HCT116 (cell line): ENCODE data around the gene S100A13. TPM values are rescaled to one million over a fixed set of nuclear protein-coding genes. Genes with fewer than 3 reads are reported as not detected.

Source experiments
- ATAC-seq: fragments of 200-7000 bp; cut with Tn5 transposase; 2 replicates; pipeline ENCODE4 v1.9.1; 2020; ENCODE audit warnings: mild to moderate bottlenecking, moderate library complexity
- BruUV-seq: library from RNA; stranded (reverse); fragments of 400-500 nt; replicated peaks from 2 replicates; lab custom pipeline; 2021; lab: Mats Ljungman, UMichigan
- CTCF ChIA-PET: fragments of 300-600 bp; sonication (Branson Sonifier 250); formaldehyde crosslinking; loops from one replicate; lab custom pipeline; 2021; ENCODE audit warnings: antibody characterized with exemption; lab: Charles Lee
- POLR2A ChIA-PET: fragments of 300-600, 350-600 bp; sonication (Branson Sonifier 250); formaldehyde crosslinking; loops from one replicate; lab custom pipeline; 2021; ENCODE audit warnings: antibody characterized with exemption; lab: Charles Lee
- RAD21 ChIA-PET, 2 experiments: fragments of 300-600 bp; sonication (Branson Sonifier 250); formaldehyde crosslinking; loops; one replicate each; lab custom pipeline; 2023; ENCODE audit warnings: low total read pairs in 2 of 2; ENCODE audit not compliant: uncharacterized antibody in 2 of 2, unreplicated experiment in 2 of 2, low non-redundant PET in 1 of 2; lab: Charles Lee
- DNase-seq: peaks from one replicate; pipeline ENCODE4 v3.0.0-alpha.2; 2010; ENCODE audit warnings: low read depth, low spot score
- H2AFZ ChIP-seq: fragments of 200-600 bp; shearing (Covaris generic), sonication (generic); 2 replicates; pipeline ENCODE4 v1.6.1; 2017; ENCODE audit warnings: low read depth, mixed run types, mixed read lengths, antibody characterized with exemption, low read length; ENCODE audit not compliant: poor library complexity, severe bottlenecking
- H3K27ac ChIP-seq: 2 replicates; pipeline ENCODE4 v1.5.1; 2012; ENCODE audit warnings: low read depth, low read length
- H3K27me3 ChIP-seq: fragments of 200-600 bp; sonication (generic); 2 replicates; pipeline ENCODE4 v1.6.1; 2016; ENCODE audit warnings: mixed run types, low read length, mixed read lengths; ENCODE audit not compliant: insufficient read depth
- H3K36me3 ChIP-seq, 2 experiments: fragments of 200-500 bp in 1 of 2; fragments of 200-600 bp in 1 of 2; sonication (Bioruptor generic) in 1 of 2; sonication (generic) in 1 of 2; 2 replicates each; pipeline versions ENCODE4 v1.5.1 to v1.6.1; 2014 to 2016; ENCODE audit warnings: low read length in 2 of 2, inconsistent platforms in 1 of 2, mixed read lengths in 1 of 2, mixed run types in 1 of 2; ENCODE audit not compliant: insufficient read depth in 2 of 2, control insufficient read depth in 1 of 2
- H3K4me1 ChIP-seq, 2 experiments: fragments of 200-600 bp in 1 of 2; sonication (generic) in 1 of 2; 2 replicates each; pipeline versions ENCODE4 v1.5.1 to v1.6.1; 2012 to 2017; ENCODE audit warnings: low read length in 2 of 2, inconsistent platforms in 1 of 2, mild to moderate bottlenecking in 1 of 2, mixed read lengths in 1 of 2, mixed run types in 1 of 2, moderate library complexity in 1 of 2; ENCODE audit not compliant: insufficient read depth in 2 of 2, control insufficient read depth in 1 of 2
- H3K4me2 ChIP-seq: fragments of 200-600 bp; sonication (generic); 2 replicates; pipeline ENCODE4 v1.6.1; 2017; ENCODE audit warnings: mixed run types, low read length, mixed read lengths
- H3K4me3 ChIP-seq, 2 experiments: fragments of 200-600 bp in 1 of 2; sonication (generic) in 1 of 2; replicated peaks in 1 of 2; 2 replicates each; pipeline ENCODE4 v1.5.1; 2011 to 2016; ENCODE audit warnings: low read length in 2 of 2, control low read depth in 1 of 2, low read depth in 1 of 2, mild to moderate bottlenecking in 1 of 2, mixed read lengths in 1 of 2, mixed run types in 1 of 2
- H3K79me2 ChIP-seq: fragments of 200-600 bp; sonication (generic); 2 replicates; pipeline ENCODE4 v1.6.1; 2017; ENCODE audit warnings: mild to moderate bottlenecking, mixed run types, low read length, moderate library complexity, mixed read lengths; ENCODE audit not compliant: insufficient read depth
- H3K9ac ChIP-seq: fragments of 200-600 bp; sonication (generic); 2 replicates; pipeline ENCODE4 v1.6.1; 2016; ENCODE audit warnings: low read length, mixed read lengths
- H3K9me2 ChIP-seq: fragments of 200-600 bp; sonication (generic), shearing (Covaris generic); 2 replicates; pipeline ENCODE4 v1.6.1; 2017; ENCODE audit warnings: mixed run types, mild to moderate bottlenecking, moderate library complexity; ENCODE audit not compliant: insufficient read depth
- H3K9me3 ChIP-seq, 2 experiments: fragments of 200-500 bp in 1 of 2; fragments of 200-600 bp in 1 of 2; sonication (Bioruptor generic) in 1 of 2; sonication (generic) in 1 of 2; 2 replicates each; pipeline ENCODE4 v1.6.1; 2014 to 2017; ENCODE audit warnings: low read length in 2 of 2, mixed read lengths in 2 of 2, inconsistent platforms in 1 of 2, low read depth in 1 of 2, mild to moderate bottlenecking in 1 of 2, mixed run types in 1 of 2, moderate library complexity in 1 of 2; ENCODE audit not compliant: control insufficient read depth in 1 of 2, insufficient read depth in 1 of 2
- H4K20me1 ChIP-seq: fragments of 200-600 bp; sonication (generic), shearing (Covaris generic); 2 replicates; pipeline ENCODE4 v1.6.1; 2017; ENCODE audit warnings: mixed run types, mild to moderate bottlenecking, moderate library complexity; ENCODE audit not compliant: insufficient read depth
- ELF1 ChIP-seq: IDR thresholded peaks from 2 replicates; pipeline ENCODE4 v1.6.1; 2012; ENCODE audit warnings: low read depth, borderline replicate concordance
- POLR2AphosphoS5 ChIP-seq: IDR thresholded peaks from 2 replicates; pipeline ENCODE4 v1.6.1; 2011; ENCODE audit warnings: mild to moderate bottlenecking, low read depth, low read length, moderate library complexity
- RAD21 ChIP-seq: IDR thresholded peaks from 2 replicates; pipeline ENCODE4 v1.6.1; 2012; ENCODE audit warnings: low read depth, mild to moderate bottlenecking
- SIN3A ChIP-seq: IDR thresholded peaks from 2 replicates; pipeline ENCODE4 v1.6.1; 2012; ENCODE audit warnings: low read depth
- SP1 ChIP-seq: IDR thresholded peaks from 2 replicates; pipeline ENCODE4 v1.6.1; 2012; ENCODE audit warnings: low read depth
- SRF ChIP-seq: IDR thresholded peaks from 2 replicates; pipeline ENCODE4 v1.6.1; 2012; ENCODE audit warnings: low read depth
- YY1 ChIP-seq: IDR thresholded peaks from 2 replicates; pipeline ENCODE4 v1.6.1; 2011; ENCODE audit warnings: low read length, low read depth, moderate library complexity, mild to moderate bottlenecking; ENCODE audit not compliant: insufficient replicate concordance; ENCODE audit errors: extremely low read depth
- ZNF274 ChIP-seq: fragments of 200-500 bp; sonication (Bioruptor generic); IDR thresholded peaks from 2 replicates; pipeline ENCODE4 v1.6.1; 2014; ENCODE audit warnings: mild to moderate bottlenecking, low read depth, low read length, inconsistent platforms
- intact Hi-C: fragments of 100-400 bp; cut with micrococcal nuclease; formaldehyde crosslinking; loops from 2 replicates; pipeline ENCODE4 v1.10.0; 2022
- total RNA-seq: library from RNA; stranded (reverse); gene quantifications from one replicate; pipeline ENCODE4 v1.2.1, GENCODE V29; 2021; ENCODE audit not compliant: unreplicated experiment
- TF ChIP-seq, protein P1 (sequence below), 3 experiments: fragments of 200-600 bp in 1 of 3; sonication (generic) in 1 of 3; IDR thresholded peaks in 2 of 3; conservative IDR thresholded peaks in 1 of 3; 2 replicates each; pipeline ENCODE4 v1.5.1; 2012 to 2017; ENCODE audit warnings: low read depth in 2 of 3, low read length in 2 of 3, antibody characterized with exemption in 1 of 3, borderline replicate concordance in 1 of 3, control low read depth in 1 of 3, mild to moderate bottlenecking in 1 of 3, mixed read lengths in 1 of 3, mixed run types in 1 of 3, moderate library complexity in 1 of 3; ENCODE audit not compliant: insufficient read depth in 1 of 3
- TF ChIP-seq, protein P2 (sequence below): IDR thresholded peaks from 2 replicates; pipeline ENCODE4 v1.6.1; 2012

The S100A13 gene
- total RNA-seq, 1 experiment from 2014 or later, result 143 TPM

DNA sequence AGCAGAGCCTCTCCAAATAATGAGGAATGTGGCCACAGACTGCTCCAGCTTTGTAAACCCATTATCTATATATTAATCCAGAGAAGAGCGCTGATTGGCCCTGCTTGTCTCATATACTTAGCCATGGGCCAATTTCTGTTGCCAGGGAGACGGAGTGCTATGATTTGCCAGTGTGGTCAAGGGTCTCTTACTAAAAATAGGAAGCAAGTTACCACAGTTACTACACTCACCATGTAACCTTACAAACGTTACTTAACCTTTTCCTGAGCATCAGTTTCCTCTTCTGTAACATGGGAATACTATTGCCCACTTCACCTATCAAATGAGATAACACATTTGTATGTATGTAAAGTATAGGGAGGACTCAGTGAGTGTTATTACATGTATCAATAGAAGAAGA is 54.0 kb downstream of the S100A13 start:
- peak overlapping the region; percentile 62 for H3K4me2 ChIP-seq
- no peaks in the 10 kb centered on the region for H3K79me2 ChIP-seq
- H3K9me2 ChIP-seq, result no peaks in the 10 kb centered on the region
- H2AFZ ChIP-seq, result no peak overlapping the region
- DNase-seq (no peak), ATAC-seq (no peak)
- RAD21 ChIA-PET, result interaction anchor here (1.7 to 1.9 kb wide), 3 partner anchors 39 to 44 kb away, joined by 3 to 8 read pairs (median 5); partner anchors contain the start of genes S100A14 (in 1 of the 2) and S100A16 (in 1 of the 2)
- peak overlapping the region; percentile 43; the same call in 1 of the 2 replicates for H3K9ac ChIP-seq
- BruUV-seq, result no TSS peak
- H3K27ac ChIP-seq, result peak overlapping the region; percentile 57; the same call in 1 of the 2 replicates
- CTCF ChIA-PET, result interaction anchor here (0.9 to 3.6 kb wide), 15 partner anchors 8 to 103 kb away, joined by 3 to 33 read pairs (median 6); partner anchors contain the start of genes CHTOP, S100A1, S100A13 and S100A14
- H3K9me3 ChIP-seq, result no peaks in the 10 kb centered on the region
- POLR2A ChIA-PET, result interaction anchor here (1.3 to 4.2 kb wide), 6 partner anchors 40 to 417 kb away, joined by 3 to 38 read pairs (median 15); partner anchors contain the start of genes CHTOP, RPS27, S100A14 and S100A16
- H3K4me3 ChIP-seq, result no peak overlapping the region
- no peak for TF ChIP-seq RAD21
- no peak for TF ChIP-seq POLR2AphosphoS5
- no peak for TF ChIP-seq SP1
- TF ChIP-seq SIN3A, result no peak
- TF ChIP-seq SRF, result no peak
- no peak for TF ChIP-seq ZNF274
- H3K27me3 ChIP-seq, result no peaks in the 10 kb centered on the region
- no peaks in the 10 kb centered on the region for H4K20me1 ChIP-seq
- peaks cover 28 to 53% of the 10 kb centered on the region in 2 experiments for H3K4me1 ChIP-seq
- intact Hi-C loops, result loop anchor here (2.0 kb wide), 1 partner anchor 43 kb away; the partner anchor contains the start of gene S100A14
- no peaks in the 10 kb centered on the region for H3K36me3 ChIP-seq

DNA sequence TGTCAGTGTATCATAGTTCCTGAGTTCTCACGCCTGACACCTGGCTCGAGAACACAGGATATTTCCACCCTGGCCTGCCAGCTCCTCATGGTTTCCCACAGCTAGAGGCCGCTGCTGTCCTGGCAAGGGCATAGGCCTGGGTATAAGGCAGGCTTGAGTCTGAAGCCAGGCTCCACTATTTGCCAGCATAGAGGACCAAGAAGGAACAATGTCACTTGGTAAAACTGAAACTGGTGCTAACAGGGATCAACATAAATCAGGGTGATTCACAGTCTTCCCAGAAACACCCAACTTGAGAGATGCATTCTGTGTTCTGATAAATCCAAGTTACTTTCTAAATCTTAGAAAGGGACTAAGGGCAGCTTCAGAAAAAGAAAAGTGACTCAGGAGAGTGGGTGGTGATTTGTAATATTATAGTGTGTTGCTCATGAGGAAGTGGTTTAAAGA is 54.7 kb downstream of the S100A13 start:
- no peaks in the 10 kb centered on the region for H3K9me2 ChIP-seq
- peak overlapping the region in 1 of 2 experiments; percentile 20; a peak in 1 of 4 replicates for H3K4me3 ChIP-seq
- no peaks in the 10 kb centered on the region for H3K79me2 ChIP-seq
- peak overlapping the region; percentile 57 for H3K27ac ChIP-seq
- H2AFZ ChIP-seq, result no peak overlapping the region
- H3K27me3 ChIP-seq, result no peaks in the 10 kb centered on the region
- DNase-seq (peak; percentile 84), ATAC-seq (peak; percentile 82)
- ChIA-PET RAD21 (interaction anchor here (0.7 to 1.9 kb wide), 9 partner anchors 38 to 62 kb away, joined by 3 to 8 read pairs (median 4); partner anchors contain the start of genes CHTOP (in 2 of the 2), S100A13 (in 2 of the 2), S100A14 (in 1 of the 2) and S100A16 (in 1 of the 2)), CTCF (interaction anchor here (0.6 to 3.6 kb wide), 32 partner anchors 9 to 221 kb away, joined by 3 to 33 read pairs (median 4); partner anchors contain the start of genes CHTOP, S100A1, S100A13 and S100A14), POLR2A (interaction anchor here (0.8 to 4.2 kb wide), 12 partner anchors 8 to 418 kb away, joined by 3 to 38 read pairs (median 7); partner anchors contain the start of genes CHTOP, ILF2, RPS27 and S100A13)
- intact Hi-C loops, result loop anchor here (1.0 to 2.0 kb wide), 5 partner anchors 44 to 414 kb away; partner anchors contain the start of genes RAB13, S100A13 and S100A14
- H4K20me1 ChIP-seq, result no peaks in the 10 kb centered on the region
- TF ChIP-seq ELF1 (no peak), POLR2AphosphoS5 (0 out of 2 replicates have a peak, but pooled peaks have one; percentile 18), YY1 (peak; percentile 58)
- TF ChIP-seq, protein P1, sequence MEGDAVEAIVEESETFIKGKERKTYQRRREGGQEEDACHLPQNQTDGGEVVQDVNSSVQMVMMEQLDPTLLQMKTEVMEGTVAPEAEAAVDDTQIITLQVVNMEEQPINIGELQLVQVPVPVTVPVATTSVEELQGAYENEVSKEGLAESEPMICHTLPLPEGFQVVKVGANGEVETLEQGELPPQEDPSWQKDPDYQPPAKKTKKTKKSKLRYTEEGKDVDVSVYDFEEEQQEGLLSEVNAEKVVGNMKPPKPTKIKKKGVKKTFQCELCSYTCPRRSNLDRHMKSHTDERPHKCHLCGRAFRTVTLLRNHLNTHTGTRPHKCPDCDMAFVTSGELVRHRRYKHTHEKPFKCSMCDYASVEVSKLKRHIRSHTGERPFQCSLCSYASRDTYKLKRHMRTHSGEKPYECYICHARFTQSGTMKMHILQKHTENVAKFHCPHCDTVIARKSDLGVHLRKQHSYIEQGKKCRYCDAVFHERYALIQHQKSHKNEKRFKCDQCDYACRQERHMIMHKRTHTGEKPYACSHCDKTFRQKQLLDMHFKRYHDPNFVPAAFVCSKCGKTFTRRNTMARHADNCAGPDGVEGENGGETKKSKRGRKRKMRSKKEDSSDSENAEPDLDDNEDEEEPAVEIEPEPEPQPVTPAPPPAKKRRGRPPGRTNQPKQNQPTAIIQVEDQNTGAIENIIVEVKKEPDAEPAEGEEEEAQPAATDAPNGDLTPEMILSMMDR (IDR thresholded peaks at IDR 0.05 in 2 of 3, conservative IDR thresholded peaks at IDR 0.05 in 1 of 3; ENCODE audit: borderline replicate concordance in 1 of 3, insufficient read depth in 1 of 3, low read depth in 2 of 3, low read length in 2 of 3), result peak in 2 of 3 experiments; percentile 91 to 97; a peak in 4 of 6 replicates
- TF ChIP-seq, protein P2, sequence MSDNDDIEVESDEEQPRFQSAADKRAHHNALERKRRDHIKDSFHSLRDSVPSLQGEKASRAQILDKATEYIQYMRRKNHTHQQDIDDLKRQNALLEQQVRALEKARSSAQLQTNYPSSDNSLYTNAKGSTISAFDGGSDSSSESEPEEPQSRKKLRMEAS, result no peak
- H3K36me3 ChIP-seq, result no peaks in the 10 kb centered on the region
- no peaks in the 10 kb centered on the region for H3K9me3 ChIP-seq
- H3K9ac ChIP-seq, result peak overlapping the region; percentile 43
- peak overlapping the region; percentile 62 for H3K4me2 ChIP-seq
- H3K4me1 ChIP-seq, result peaks cover 32 to 53% of the 10 kb centered on the region in 2 experiments
- BruUV-seq, result no TSS peak
